ENCODE measurements around the gene KCNQ2.

DNA sequence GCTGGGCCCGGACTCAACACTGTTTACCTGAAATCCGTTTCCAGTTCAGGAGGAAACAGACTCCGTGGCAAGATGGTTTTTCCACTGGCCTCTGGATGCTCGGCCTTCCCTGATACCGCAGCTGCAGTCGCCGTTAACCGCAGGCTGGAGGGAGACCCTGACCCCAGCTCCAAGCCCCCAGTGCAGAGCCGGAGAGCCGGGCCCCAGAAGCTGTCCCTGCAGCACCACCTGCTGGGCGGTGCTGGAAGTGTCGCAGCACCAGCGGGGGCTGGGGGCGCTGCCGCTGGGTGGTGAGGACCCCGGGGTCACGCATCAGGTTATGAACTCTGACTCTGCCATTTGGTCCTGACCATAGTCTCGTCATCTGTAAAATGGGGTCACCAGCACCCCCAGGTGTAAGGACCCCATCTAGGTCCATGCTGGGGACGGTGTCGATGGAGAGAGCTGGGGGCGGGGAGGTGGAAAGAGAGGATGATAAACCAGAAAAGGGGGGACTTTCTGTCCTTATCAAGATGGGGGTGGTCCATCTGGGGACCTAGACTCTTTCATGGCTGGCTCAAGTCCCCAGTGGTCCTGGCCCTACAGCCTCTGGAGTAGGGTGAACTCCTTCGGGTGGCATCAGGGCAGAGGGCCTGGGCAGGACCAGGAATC lies 90.5 kb downstream of the KCNQ2 start:
- TF ChIP-seq, protein P1, sequence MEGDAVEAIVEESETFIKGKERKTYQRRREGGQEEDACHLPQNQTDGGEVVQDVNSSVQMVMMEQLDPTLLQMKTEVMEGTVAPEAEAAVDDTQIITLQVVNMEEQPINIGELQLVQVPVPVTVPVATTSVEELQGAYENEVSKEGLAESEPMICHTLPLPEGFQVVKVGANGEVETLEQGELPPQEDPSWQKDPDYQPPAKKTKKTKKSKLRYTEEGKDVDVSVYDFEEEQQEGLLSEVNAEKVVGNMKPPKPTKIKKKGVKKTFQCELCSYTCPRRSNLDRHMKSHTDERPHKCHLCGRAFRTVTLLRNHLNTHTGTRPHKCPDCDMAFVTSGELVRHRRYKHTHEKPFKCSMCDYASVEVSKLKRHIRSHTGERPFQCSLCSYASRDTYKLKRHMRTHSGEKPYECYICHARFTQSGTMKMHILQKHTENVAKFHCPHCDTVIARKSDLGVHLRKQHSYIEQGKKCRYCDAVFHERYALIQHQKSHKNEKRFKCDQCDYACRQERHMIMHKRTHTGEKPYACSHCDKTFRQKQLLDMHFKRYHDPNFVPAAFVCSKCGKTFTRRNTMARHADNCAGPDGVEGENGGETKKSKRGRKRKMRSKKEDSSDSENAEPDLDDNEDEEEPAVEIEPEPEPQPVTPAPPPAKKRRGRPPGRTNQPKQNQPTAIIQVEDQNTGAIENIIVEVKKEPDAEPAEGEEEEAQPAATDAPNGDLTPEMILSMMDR (IDR thresholded peaks at IDR 0.05; ENCODE audit: borderline replicate concordance, extremely low read depth, low read length, poor library complexity, severe bottlenecking) = peak; percentile 99
- no peak for TF ChIP-seq EZH2 (IDR thresholded peaks at IDR 0.05; ENCODE audit: borderline replicate concordance, low read depth, low read length, severe bottlenecking)

All from DND-41 (cell line).